Choroid plexus epithelial cell (primary cell): Measurements from ENCODE around the gene SLC5A7.

Experiments used
- DNase-seq: peaks from one replicate; pipeline ENCODE4 v3.0.0-alpha.2; 2010; ENCODE audit warnings: low read depth
- H3K4me3 ChIP-seq: 2 replicates; pipeline ENCODE4 v1.5.1; 2011; ENCODE audit warnings: low read depth, mild to moderate bottlenecking, control low read depth, low read length, moderate library complexity
- CTCF ChIP-seq: conservative IDR thresholded peaks from 2 replicates; pipeline ENCODE4 v1.5.1; 2011; ENCODE audit warnings: low read depth, mild to moderate bottlenecking, control low read depth, inconsistent platforms, low read length, moderate library complexity

The SLC5A7 gene

GRCh38 chr2:107992069-107992468 is 5.7 kb downstream of the SLC5A7 start:
- no peak for TF ChIP-seq CTCF
- H3K4me3 ChIP-seq, result no peak overlapping the region
- no peak for DNase-seq

GRCh38 chr2:107999158-107999557 is 12.8 kb downstream of the SLC5A7 start:
- no peak overlapping the region for H3K4me3 ChIP-seq
- no peak for DNase-seq
- TF ChIP-seq CTCF, result no peak

DNA sequence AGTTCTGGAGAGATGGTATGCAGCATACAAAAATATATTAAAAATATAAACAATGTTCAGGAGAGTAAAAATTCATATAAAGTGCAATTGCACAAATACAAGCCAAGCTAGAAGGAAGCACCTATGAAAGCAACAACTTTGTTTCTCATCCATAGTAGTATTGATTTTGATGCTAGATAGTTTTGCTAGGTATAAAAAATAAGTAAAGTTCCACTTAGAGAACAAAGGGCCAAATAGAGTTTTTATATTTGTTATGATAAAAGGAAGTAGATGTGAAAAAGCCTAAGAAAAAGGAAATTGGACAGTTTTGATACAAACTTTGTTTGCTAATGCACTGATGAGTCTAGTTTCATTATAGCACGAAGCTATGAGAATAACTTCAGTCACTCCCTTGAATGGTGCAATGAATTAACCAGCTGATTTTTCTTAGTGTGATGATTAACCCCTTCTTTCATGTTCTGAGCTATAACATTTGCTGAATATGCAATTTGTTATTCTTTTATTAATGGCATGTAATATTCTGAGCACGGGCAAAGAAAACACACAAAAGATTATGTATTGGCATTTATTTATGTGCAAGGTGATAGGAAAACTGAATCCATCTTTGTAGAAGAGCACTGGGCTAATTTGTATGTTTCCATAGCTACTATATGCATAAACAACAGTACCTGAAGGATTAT is 24.7 kb downstream of the SLC5A7 start:
- no peak for TF ChIP-seq CTCF
- no peak overlapping the region for H3K4me3 ChIP-seq
- no peak for DNase-seq

DNA sequence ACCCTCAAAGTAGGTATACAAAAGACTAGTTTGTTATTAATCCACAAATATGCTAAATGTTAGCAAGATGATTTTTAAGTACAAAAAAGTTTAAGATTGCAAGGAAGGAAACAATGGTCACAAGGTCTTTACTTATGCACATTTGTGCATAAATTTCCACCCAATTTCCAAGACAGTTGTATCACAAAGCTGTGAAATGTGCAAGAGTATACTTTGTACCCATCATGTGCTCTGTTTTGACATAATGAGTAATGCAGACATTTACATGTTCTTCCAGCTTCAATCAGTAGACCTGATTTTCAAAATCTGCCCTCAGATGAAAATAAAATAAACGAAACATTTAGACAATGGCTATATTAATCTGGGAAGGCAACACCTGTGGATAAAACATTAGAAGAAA is 27.0 kb downstream of the SLC5A7 start:
- TF ChIP-seq CTCF, result no peak
- no peak for DNase-seq
- no peak overlapping the region for H3K4me3 ChIP-seq

GRCh38 chr2:108022628-108023027 is 36.3 kb downstream of the SLC5A7 start:
- no peak overlapping the region for H3K4me3 ChIP-seq
- no peak for DNase-seq
- TF ChIP-seq CTCF, result no peak

DNA sequence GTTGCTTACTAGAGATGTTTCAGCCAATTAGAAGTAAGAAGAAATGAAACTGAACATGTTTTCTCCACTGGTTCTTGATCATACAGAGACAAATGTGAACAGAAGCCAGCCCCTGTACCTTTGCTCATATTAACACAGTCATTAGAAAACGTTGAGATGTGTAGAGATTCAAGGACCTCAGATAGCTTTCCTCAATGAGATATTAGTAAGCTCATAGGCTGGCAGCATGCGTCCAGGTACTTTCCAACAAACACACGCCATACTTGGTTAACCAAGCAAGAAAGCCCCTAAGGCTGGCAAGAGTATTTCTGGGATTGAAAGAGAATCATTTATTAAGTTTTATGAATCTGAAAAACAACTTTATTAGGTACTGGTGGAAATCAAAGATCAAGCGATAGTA is 37.5 kb downstream of the SLC5A7 start:
- no peak for TF ChIP-seq CTCF
- DNase-seq, result no peak
- no peak overlapping the region for H3K4me3 ChIP-seq

GRCh38 chr2:108026092-108026794 is 39.9 kb downstream of the SLC5A7 start:
- no peak for DNase-seq
- H3K4me3 ChIP-seq, result no peak overlapping the region
- TF ChIP-seq CTCF, result no peak
